ENCODE results near the gene PRKCA. TPM values are rescaled to one million over a fixed set of nuclear protein-coding genes. Genes with fewer than 3 reads are reported as not detected.

PRKCA gene
- total RNA-seq, 1 donor from 2014 or later, result 15.5 TPM

DNA sequence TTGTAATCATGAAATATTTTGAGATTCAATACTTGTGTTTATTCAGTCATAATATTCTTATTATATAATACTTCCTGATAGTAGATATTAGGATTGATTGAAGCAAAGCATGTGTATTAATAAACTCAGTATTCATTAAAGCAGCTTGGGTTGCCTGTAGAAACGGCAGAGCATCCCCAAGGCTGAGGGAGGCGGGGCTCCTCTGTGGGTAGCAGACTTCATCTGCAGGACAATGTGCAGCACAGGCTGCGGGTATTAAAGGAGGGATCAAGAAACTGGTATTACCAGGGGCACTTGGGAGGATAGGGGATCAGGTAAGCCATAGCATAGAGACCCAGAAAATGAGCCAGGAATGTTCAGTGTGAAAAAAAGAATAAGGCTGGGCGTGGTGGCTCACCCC lies 213.6 kb downstream of the PRKCA start:
- TF ChIP-seq POLR2AphosphoS5 (IDR thresholded peaks at IDR 0.05; ENCODE audit: insufficient read depth in 1 of 2, low read depth in 1 of 2), result no peak
- no peak for TF ChIP-seq POLR2A (IDR thresholded peaks at IDR 0.05)
- TF ChIP-seq, protein P1, sequence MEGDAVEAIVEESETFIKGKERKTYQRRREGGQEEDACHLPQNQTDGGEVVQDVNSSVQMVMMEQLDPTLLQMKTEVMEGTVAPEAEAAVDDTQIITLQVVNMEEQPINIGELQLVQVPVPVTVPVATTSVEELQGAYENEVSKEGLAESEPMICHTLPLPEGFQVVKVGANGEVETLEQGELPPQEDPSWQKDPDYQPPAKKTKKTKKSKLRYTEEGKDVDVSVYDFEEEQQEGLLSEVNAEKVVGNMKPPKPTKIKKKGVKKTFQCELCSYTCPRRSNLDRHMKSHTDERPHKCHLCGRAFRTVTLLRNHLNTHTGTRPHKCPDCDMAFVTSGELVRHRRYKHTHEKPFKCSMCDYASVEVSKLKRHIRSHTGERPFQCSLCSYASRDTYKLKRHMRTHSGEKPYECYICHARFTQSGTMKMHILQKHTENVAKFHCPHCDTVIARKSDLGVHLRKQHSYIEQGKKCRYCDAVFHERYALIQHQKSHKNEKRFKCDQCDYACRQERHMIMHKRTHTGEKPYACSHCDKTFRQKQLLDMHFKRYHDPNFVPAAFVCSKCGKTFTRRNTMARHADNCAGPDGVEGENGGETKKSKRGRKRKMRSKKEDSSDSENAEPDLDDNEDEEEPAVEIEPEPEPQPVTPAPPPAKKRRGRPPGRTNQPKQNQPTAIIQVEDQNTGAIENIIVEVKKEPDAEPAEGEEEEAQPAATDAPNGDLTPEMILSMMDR (IDR thresholded peaks at IDR 0.05), result no peak
- no peak overlapping the region for H3K4me3 ChIP-seq
- intact Hi-C loops (cut with DNase I), result no loop called here
- no peaks in the 10 kb centered on the region for H3K27me3 ChIP-seq
- no peak overlapping the region for H3K27ac ChIP-seq
- peaks cover 10% of the 10 kb centered on the region for H3K4me1 ChIP-seq
- no peak for DNase-seq (ENCODE audit: extremely low spot score in 2 of 2)
- no peaks in the 10 kb centered on the region for H3K9me3 ChIP-seq
- H3K36me3 ChIP-seq, result no peaks in the 10 kb centered on the region

DNA sequence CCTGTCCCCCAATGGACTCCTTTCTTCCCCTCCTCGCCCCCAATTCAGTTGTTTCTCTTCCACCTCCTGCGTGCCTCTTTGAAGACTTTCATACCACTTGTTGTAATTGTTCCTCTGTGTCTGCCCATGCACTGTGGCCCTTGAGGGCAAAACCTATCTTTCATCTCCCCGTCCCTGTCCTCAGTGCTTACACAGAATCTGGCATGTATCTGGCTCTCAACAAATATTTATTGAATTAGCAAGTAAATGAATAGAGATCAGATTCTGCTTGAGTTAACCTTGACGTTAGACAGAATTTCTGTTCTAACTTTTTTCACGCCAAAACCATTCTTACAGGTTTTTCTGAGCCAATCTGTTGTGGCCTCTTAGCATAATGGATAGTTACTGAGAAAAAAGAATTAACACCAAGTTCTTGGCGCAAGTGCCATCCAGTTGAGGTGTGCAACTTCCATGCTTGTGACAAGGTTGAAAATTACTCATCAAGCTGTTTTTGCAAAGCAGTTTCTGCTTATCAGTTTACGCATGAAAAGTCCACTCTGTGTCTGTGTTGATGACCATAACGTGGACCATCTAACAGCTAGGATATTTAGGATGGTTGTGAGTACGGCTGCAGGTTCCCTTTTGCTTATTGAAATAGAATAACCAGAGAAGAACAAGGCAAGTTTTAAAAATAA lies 215.1 kb downstream of the PRKCA start:
- no peak for TF ChIP-seq POLR2A (IDR thresholded peaks at IDR 0.05)
- TF ChIP-seq POLR2AphosphoS5 (IDR thresholded peaks at IDR 0.05; ENCODE audit: insufficient read depth in 1 of 2, low read depth in 1 of 2), result no peak
- TF ChIP-seq, protein P1 (IDR thresholded peaks at IDR 0.05), result no peak

DNA sequence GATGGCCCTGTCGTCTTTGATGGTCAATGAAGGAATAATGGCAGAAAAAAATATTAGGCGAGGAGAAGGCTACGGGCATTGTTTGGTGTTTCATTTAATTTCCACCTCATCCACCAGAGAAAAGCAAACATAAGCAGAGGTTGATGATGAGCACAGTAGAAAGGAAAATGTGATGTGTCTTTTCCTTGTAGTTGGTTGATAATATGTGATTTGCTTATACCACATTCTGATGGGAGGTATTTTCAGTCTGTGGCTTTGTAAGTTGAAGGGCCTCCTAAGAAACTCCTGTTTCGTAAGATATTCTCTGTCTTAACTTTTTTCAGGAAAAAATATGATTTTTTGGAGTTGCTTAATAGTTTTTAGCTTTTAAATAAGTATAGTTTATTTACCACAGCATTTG lies 215.7 kb downstream of the PRKCA start:
- H3K27ac ChIP-seq, result no peak overlapping the region
- TF ChIP-seq POLR2AphosphoS5 (IDR thresholded peaks at IDR 0.05; ENCODE audit: insufficient read depth in 1 of 2, low read depth in 1 of 2) (no peak), POLR2A (IDR thresholded peaks at IDR 0.05) (no peak)
- TF ChIP-seq, protein P1 (IDR thresholded peaks at IDR 0.05), result no peak
- H3K4me1 ChIP-seq, result peaks cover 31% of the 10 kb centered on the region

More for the DNA sequence above, 215.1 kb downstream of the PRKCA start:
- intact Hi-C loops (cut with DNase I), result no loop called here
- no peaks in the 10 kb centered on the region for H3K9me3 ChIP-seq
- no peaks in the 10 kb centered on the region for H3K36me3 ChIP-seq
- no peak overlapping the region for H3K27ac ChIP-seq
- H3K4me1 ChIP-seq, result peaks cover 25% of the 10 kb centered on the region
- no peak for DNase-seq (ENCODE audit: extremely low spot score in 2 of 2)
- no peak overlapping the region for H3K4me3 ChIP-seq
- H3K27me3 ChIP-seq, result no peaks in the 10 kb centered on the region

DNA sequence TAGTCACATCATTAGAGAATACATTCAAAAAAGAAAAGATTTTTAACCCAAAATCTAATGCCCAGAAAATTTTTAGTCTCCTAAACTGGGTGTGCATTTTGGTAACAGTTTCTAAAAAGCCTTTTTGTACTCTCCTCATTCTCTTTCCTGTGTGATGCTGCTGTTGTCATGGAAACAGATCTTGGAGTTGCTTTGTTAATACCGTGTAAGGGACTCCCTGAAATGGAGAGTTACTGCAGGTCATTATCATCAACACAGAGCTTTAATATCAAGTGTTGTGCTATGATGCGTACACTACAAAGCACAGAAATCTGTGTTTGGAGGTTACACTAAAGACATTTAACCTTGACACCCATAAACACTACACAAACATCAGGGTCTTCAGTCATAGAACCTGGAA lies 216.3 kb downstream of the PRKCA start:
- Histone ChIP-seq H3K4me3 (no peak overlapping the region), H3K27me3 (no peaks in the 10 kb centered on the region), H3K36me3 (no peaks in the 10 kb centered on the region), H3K27ac (no peak overlapping the region), H3K4me1 (peaks cover 37% of the 10 kb centered on the region), H3K9me3 (no peaks in the 10 kb centered on the region)
- TF ChIP-seq POLR2AphosphoS5 (IDR thresholded peaks at IDR 0.05; ENCODE audit: insufficient read depth in 1 of 2, low read depth in 1 of 2) (no peak), POLR2A (IDR thresholded peaks at IDR 0.05) (no peak)
- TF ChIP-seq, protein P1 (IDR thresholded peaks at IDR 0.05), result no peak
- intact Hi-C loops (cut with DNase I), result no loop called here
- DNase-seq (ENCODE audit: extremely low spot score in 2 of 2), result no peak

More for the DNA sequence above, 215.7 kb downstream of the PRKCA start:
- Histone ChIP-seq H3K36me3 (no peaks in the 10 kb centered on the region), H3K27me3 (no peaks in the 10 kb centered on the region), H3K9me3 (no peaks in the 10 kb centered on the region), H3K4me3 (no peak overlapping the region)
- intact Hi-C loops (cut with DNase I), result no loop called here
- DNase-seq (ENCODE audit: extremely low spot score in 2 of 2), result no peak

DNA sequence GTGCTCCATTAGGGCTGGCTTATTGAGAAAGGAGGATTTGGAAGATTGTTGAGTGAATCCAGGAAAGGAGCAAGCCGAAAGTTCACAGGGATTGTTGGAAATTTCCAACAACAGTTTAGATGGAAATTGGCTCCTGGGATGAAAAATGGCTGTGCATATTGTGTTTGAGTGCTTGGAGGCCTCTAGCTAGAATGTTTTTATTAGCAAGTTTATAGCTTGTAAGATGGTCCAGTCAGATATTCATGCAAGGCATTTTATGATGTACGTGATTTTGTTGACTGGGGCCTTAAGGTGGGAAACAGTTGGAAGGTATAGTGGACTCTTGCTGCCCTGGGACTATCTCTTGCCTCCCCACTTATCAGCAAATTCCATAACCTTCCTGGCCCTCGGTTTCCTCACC lies 216.7 kb downstream of the PRKCA start:
- TF ChIP-seq POLR2AphosphoS5 (IDR thresholded peaks at IDR 0.05; ENCODE audit: insufficient read depth in 1 of 2, low read depth in 1 of 2) (no peak), POLR2A (IDR thresholded peaks at IDR 0.05) (no peak)
- TF ChIP-seq, protein P1 (IDR thresholded peaks at IDR 0.05), result no peak
- Histone ChIP-seq H3K4me3 (no peak overlapping the region), H3K27ac (no peak overlapping the region), H3K36me3 (no peaks in the 10 kb centered on the region), H3K4me1 (peaks cover 37% of the 10 kb centered on the region), H3K9me3 (no peaks in the 10 kb centered on the region), H3K27me3 (no peaks in the 10 kb centered on the region)
- DNase-seq (ENCODE audit: extremely low spot score in 2 of 2), result no peak
- intact Hi-C loops (cut with DNase I), result no loop called here

Measured in vagina (tissue), 2 donors.